Measurements from ENCODE around the gene LY6G6C.
"Not testable (repeated sequence)": the region's sequence is repeated elsewhere in the genome, so short reads cannot be mapped to it uniquely, and the experiment has no call there.

LY6G6C gene

DNA sequence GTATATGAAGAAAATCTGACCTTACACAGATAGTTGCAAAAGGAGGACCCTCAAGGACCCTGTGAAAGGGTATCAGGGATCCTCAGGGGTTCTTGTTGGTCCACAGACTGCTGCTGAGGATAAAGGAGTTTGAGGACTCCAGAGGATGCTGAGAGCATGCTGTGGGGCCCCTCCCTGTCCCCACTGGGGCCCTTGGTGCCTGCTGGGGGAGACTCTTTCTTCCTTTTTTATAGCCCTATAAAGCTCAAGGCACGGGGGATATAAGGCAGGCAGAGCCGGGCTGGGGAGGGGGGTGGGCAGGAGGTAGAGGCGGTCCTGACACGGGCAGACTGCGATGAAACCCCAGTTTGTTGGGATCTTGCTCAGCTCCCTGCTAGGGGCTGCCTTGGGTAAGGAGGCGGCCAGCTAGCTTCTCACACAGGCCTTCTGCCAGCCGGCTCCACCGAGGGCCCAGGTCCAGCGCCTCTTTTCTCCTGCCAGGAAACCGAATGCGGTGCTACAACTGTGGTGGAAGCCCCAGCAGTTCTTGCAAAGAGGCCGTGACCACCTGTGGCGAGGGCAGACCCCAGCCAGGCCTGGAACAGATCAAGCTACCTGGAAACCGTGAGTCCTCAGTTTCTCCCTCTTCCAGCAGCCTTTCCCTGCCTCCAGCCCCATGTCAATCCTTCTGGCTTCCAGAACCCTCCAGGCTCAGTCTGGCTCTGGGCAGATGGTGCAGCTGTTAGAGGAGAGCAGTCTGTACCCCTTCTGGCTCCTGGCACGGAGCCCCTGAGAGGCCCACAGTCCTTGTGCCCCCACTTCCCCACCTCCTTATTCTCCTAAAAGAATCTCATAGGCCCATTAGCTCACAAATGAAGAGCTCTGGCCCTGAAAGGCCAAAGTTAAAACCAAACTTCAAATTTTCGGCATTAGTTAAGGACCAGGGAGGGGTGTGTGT is 6.3 kb downstream of the LY6G6C start, which contains the start of gene LY6G6D:
Gene LY6G6D (plus strand): TSS at position 327 of the 937 bp plus-strand sequence. CDS start 8 bp downstream, at position 335.
- no peak within 1 kb of the TSS for H3K27ac ChIP-seq
- TF ChIP-seq CTCF (conservative IDR thresholded peaks at IDR 0.05) (no peak), ZFX (IDR thresholded peaks at IDR 0.05) (no peak)

DNA sequence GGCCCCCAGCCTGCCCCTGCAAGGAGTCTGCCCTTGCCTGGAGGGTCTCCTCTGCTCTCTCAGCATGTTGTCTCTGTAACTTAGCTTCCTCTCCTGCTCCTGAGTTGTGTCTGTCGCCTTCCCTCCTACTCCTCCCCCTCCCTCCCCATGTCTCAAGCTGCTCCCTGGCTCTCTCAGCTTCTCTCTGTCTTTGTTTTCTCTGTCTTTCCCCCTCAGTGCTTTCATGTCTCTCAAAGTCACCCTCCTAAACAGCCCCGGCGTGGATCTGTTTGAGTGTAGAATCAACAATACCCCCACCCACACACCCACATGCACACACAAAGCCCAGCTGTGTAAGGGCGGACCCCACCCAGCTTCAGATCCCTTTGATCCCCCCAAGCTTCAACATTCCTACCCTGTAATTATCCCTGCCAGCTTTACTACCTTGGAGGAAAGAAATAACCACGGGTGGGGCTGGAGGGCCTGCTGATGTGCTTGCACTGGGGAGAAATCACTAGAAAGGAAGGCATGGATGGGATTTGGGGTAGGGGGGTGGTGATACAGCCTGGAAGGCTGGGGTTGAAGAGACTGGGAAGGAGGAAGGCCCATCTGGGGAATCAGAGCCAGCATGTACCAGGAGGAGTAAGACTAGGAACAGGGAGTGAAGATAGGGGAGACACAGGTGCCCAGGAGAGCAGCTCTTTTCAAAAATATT is 7.4 kb downstream of the LY6G6C start:
- H3K27ac ChIP-seq, result no peak overlapping the region
- TF ChIP-seq CTCF (conservative IDR thresholded peaks at IDR 0.05) (no peak), ZFX (IDR thresholded peaks at IDR 0.05) (no peak)

DNA sequence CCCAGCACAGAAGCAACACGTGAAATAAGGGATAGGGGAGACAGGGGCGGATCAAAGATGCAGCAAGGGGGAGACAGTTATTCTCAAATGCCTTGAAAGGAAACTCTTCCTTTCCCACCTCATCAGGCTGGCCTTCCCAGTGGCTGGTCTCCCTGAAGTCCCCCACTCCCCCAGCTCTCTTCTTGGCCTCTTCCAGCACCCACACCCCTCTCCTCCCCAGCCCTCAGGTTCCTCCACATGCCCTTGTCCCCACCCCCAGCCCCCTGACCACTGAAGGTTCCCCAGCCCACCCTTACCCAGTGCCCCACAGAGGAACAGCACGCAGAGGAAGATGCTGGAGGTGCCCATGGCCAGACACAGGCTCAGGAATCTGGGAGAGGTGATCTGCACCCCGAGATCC is 8.1 kb downstream of the LY6G6C start:
- no peak for TF ChIP-seq CTCF (conservative IDR thresholded peaks at IDR 0.05)
- no peak for TF ChIP-seq ZFX (IDR thresholded peaks at IDR 0.05)
- no peak overlapping the region for H3K27ac ChIP-seq

- TF ChIP-seq ZFX (IDR thresholded peaks at IDR 0.05), result no peak
- H3K27ac ChIP-seq, result no peak overlapping the region
These were observed 9.2 kb downstream of the LY6G6C start for GRCh38 chr6:31712296-31712695.

DNA sequence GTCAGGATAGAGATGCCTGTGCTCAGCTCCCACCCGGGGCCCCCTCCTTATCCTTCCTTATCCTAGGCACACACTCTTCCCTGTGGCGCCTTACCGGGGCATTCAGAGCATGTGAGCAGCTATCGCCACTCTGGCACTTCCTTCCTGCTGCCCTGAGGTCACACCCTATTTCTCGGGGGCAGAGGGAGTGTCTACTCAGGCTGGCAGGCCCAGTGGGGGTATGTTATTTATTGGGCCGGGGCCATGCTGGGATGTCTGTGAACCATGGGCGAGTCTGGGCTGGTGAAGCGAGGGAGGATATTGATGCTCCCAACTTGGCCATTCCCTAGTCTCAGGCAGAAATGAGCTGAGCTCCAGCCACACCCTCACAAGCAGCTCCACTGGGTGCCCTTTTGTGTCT is 10.3 kb downstream of the LY6G6C start:
- H3K27ac ChIP-seq, result no peak overlapping the region
- TF ChIP-seq ZFX (IDR thresholded peaks at IDR 0.05), result no peak
- TF ChIP-seq CTCF (conservative IDR thresholded peaks at IDR 0.05), result no peak

DNA sequence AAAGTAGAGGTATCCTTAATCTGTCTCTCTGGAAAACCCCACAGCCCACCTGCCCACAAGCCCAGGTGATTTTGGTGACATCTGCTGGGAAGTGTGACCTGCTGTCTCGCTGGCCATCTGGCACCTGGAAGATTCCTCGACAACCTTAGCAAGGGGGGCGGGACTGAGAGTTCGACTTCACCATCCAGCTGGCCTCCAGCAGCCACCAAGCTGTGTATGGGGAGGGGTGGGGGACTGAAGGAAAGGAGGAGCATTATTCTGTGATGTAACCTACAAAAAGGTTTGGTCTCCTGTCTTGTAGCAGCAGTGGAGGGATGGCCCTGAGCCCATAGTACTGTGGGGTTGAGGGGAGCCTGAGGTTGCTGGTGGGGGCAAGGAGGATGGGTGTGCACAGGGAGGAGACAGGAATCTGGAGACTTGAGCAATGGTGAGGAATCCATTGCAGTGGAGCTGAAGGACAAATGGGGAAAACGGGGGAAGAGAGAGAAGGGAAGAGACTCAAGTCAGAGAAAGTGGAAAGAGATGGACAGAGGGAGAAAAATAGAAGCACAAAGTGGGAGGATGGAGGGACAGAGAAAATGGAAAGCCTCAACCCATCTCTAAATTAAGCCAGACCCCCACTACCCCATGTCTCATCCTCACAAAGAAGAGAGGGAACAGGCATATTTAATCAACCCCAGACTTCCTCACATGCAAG is 10.9 kb downstream of the LY6G6C start:
- no peak overlapping the region for H3K27ac ChIP-seq
- no peak for TF ChIP-seq ZFX (IDR thresholded peaks at IDR 0.05)
- TF ChIP-seq CTCF (conservative IDR thresholded peaks at IDR 0.05), result no peak

- not testable (repeated sequence) for H3K27ac ChIP-seq
These were observed 12.4 kb downstream of the LY6G6C start for GRCh38 chr6:31709157-31709556.

DNA sequence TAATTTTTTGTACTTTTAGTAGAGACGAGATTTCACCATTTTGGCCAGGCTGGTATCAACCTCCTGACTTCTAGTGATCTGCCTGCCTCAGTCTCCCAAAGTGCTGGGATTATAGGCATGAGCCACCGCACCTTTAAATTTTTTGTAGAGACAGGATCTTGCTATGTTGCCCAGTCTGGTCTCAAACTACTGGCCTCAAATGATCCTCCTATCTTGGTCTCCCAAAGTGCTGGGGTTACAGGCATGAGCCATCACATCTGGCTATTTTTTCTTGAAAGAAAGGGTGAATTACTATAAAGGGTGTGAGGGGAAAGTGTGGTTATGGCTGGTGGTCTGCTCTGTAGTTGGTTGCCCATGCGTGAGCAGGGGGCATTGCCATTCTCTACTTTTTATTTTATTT is 13.3 kb downstream of the LY6G6C start:
- no peak for TF ChIP-seq ZFX (IDR thresholded peaks at IDR 0.05)
- TF ChIP-seq CTCF (conservative IDR thresholded peaks at IDR 0.05), result no peak
- H3K27ac ChIP-seq, result no peak overlapping the region

Measured in C4-2B (cell line).